GM18951 (cell line): ENCODE measurements around the gene SCYL2.

Experiments
- POLR2A ChIP-seq: IDR thresholded peaks from 4 replicates; pipeline ENCODE4 v1.6.1; 2011; ENCODE audit warnings: mild to moderate bottlenecking; ENCODE audit not compliant: insufficient read length, insufficient read depth; ENCODE audit errors: extremely low read depth
- in situ Hi-C: fragments of 300-500 bp; cut with MboI; formaldehyde crosslinking; loops from one replicate; pipeline ENCODE4 v1.12.0; 2022; ENCODE audit warnings: low sequenced_read_pairs, mixed read lengths, inconsistent platforms; ENCODE audit not compliant: unreplicated experiment

SCYL2 gene

DNA sequence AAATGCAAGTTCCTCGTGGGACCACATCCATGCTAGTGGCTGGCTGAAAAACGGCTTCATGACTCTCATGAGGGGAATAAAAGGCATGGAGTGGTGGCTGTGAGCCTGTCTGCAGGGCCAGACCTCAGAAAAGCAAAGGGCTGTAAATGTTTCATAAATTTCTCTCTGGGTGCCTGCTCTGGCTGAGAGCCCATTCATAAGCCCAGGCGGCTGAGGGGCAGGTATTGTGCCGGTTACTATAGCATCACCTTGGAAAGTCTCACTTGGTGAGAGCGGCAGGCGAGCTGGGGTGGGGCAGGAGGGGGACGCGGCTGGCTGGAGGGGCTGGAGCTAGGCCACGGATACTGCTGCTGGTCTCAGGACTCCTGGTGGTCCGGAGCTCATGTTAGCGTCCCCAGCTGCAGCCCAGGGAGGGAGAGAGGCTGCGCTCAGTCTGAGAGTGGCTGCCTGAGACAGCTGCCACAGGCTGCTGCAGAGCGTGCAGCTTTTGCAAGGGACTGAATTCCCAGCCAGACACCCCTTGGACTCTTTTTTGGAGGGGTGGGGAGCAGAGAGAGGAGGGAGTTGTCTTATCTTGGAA is 89.8 kb downstream of the SCYL2 start, which contains the start of gene SLC17A8:
SLC17A8 (plus strand) TSS at position 431 of the 580 bp plus-strand sequence. CDS start 318 bp downstream, outside the sequence.
- in situ Hi-C loops, result no loop called here
- TF ChIP-seq POLR2A, result no peak

- TF ChIP-seq POLR2A, result no peak
- in situ Hi-C loops, result no loop called here
Observed at GRCh38 chr12:100359248-100359647, 92.3 kb downstream of the SCYL2 start.

DNA sequence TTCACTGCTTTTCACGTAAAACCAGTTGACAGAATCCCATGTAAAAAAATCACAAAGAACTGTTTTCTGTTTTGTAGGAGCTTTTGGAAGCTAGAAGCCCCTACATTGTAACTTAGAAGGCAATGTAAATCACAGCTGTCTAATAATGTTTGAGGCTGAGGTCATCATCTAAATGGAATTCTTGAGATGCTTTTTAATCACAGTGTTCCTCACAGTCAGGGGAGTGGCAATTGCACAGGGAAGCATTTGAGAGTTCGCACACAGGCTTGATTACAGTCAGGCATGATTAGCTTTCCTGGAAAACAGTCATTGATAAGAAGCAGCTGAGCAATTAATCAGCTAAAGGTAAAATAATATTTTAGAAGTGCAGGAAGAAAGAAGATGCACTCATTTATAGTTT is 92.8 kb downstream of the SCYL2 start:
- in situ Hi-C loops, result no loop called here

DNA sequence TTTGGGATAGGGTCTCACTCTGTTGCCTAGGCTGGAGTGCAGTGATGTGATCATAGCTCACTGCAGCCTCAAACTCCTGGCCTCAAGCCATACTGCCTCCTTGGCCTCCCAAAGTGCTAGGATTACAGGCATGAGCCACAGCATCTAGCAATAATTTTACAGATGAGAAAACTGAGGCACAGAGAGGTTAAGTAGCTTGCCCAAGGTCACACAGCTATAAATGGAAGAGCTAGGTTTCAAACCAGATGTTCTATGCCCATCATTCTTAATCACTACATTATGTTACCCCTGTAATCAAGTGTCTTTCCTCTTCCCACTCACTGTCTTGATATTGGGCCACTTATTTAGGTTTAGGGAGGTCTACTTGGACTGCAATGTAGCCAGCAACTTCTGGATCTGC is 93.5 kb downstream of the SCYL2 start:
- TF ChIP-seq POLR2A, result no peak
- in situ Hi-C loops, result no loop called here

More for the DNA sequence above, 92.8 kb downstream of the SCYL2 start:
- no peak for TF ChIP-seq POLR2A

GRCh38 chr12:100364324-100364723 is 97.3 kb downstream of the SCYL2 start:
- TF ChIP-seq POLR2A, result no peak
- in situ Hi-C loops, result no loop called here

- TF ChIP-seq POLR2A, result no peak
- in situ Hi-C loops, result no loop called here
Observed at GRCh38 chr12:100365411-100365810, 98.4 kb downstream of the SCYL2 start.

- no peak for TF ChIP-seq POLR2A
- in situ Hi-C loops, result no loop called here
Observed at GRCh38 chr12:100368066-100368465, 101.1 kb downstream of the SCYL2 start.

- in situ Hi-C loops, result no loop called here
- TF ChIP-seq POLR2A, result no peak
Observed at GRCh38 chr12:100371146-100371545, 104.2 kb downstream of the SCYL2 start.

- in situ Hi-C loops, result no loop called here
- no peak for TF ChIP-seq POLR2A
Observed at GRCh38 chr12:100372853-100373640, 106.1 kb downstream of the SCYL2 start.

GRCh38 chr12:100375038-100375735 is 108.2 kb downstream of the SCYL2 start:
- in situ Hi-C loops, result no loop called here
- TF ChIP-seq POLR2A, result no peak

GRCh38 chr12:100376161-100376560 is 109.2 kb downstream of the SCYL2 start:
- in situ Hi-C loops, result no loop called here
- TF ChIP-seq POLR2A, result no peak

DNA sequence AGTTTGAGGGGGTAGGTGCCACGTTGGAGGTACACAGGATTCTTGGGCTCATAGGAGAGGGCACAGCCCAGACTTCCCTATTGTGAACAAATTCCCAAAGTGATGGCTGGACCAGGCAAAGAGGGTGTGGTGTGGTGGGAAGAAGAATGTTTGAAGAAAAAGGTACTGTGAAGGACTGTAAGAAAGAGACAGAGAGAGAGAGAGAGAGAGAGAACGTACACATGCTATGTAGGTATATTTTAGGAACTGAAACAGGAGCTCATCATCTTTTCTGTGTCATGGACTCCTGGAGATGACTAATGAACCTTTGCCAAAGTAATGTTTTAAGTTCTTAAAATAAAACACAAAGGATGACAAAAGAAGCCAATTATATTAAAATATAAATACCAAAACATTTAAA is 114.4 kb downstream of the SCYL2 start:
- no peak for TF ChIP-seq POLR2A
- in situ Hi-C loops, result no loop called here

GRCh38 chr12:100382338-100382737 is 115.4 kb downstream of the SCYL2 start:
- in situ Hi-C loops, result no loop called here
- TF ChIP-seq POLR2A, result no peak
